ENCODE data around the gene IGFBPL1.

The IGFBPL1 gene

DNA sequence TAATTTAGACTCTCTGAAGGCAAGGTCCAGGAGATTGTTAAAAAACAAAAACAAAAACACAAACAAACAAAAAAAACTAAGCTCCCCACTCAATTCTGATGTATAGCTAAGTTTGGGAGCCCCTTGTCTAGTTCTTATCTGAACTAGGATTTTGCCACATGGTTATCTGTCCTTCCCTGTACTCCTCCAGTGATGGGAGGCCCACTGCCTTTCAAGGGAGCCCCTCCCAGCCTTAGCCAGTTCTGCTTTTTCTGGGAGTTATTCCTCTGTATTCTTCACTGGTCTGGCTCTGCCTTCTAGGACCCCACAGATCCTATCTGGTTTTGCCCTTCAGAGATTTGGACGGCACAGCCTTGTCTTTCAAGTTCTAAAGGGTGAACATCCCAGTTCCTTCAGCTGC lies 33.8 kb downstream of the IGFBPL1 start:
- DNase-seq, result no peak
- Histone ChIP-seq H3K4me1 (ENCODE audit: control insufficient read depth, insufficient read depth, low read length, poor library complexity, severe bottlenecking) (peaks cover 12% of the 10 kb centered on the region), H3K4me3 (ENCODE audit: insufficient read depth, low read depth, low read length, poor library complexity, severe bottlenecking) (no peak overlapping the region), H3K27ac (ENCODE audit: insufficient read depth, low read length, poor library complexity, severe bottlenecking) (no peak overlapping the region), H3K36me3 (ENCODE audit: control insufficient read depth, insufficient read depth, low read length) (no peaks in the 10 kb centered on the region), H3K27me3 (replicated peaks; ENCODE audit: control insufficient read depth, insufficient read depth, low read length, poor library complexity, severe bottlenecking) (no peaks in the 10 kb centered on the region), H3K9me3 (ENCODE audit: control insufficient read depth, low read length) (no peaks in the 10 kb centered on the region)

DNA sequence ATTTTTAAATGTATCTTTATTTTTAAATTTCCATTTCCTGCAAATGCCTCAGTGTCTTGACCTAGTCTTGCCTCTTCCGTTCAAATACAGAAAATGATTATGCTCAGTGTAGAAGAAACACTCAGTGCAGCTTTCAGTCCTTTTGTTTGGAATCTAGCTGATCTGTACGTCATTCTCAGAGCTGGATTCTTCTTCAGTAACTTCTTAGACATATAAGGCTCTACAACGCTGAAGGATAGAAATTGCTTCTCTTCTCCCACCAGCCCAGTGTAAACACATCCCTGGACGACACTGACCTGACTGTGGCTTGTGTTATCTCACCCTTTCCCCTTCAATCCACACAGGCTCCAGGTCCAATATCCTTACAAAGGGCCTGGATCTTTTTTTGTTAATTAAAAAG lies 34.9 kb downstream of the IGFBPL1 start:
- no peaks in the 10 kb centered on the region for H3K36me3 ChIP-seq (ENCODE audit: control insufficient read depth, insufficient read depth, low read length)
- H3K4me1 ChIP-seq (ENCODE audit: control insufficient read depth, insufficient read depth, low read length, poor library complexity, severe bottlenecking), result peaks cover 12% of the 10 kb centered on the region
- H3K4me3 ChIP-seq (ENCODE audit: insufficient read depth, low read depth, low read length, poor library complexity, severe bottlenecking), result no peak overlapping the region
- DNase-seq, result no peak
- H3K9me3 ChIP-seq (ENCODE audit: control insufficient read depth, low read length), result no peaks in the 10 kb centered on the region
- no peak overlapping the region for H3K27ac ChIP-seq (ENCODE audit: insufficient read depth, low read length, poor library complexity, severe bottlenecking)
- no peaks in the 10 kb centered on the region for H3K27me3 ChIP-seq (replicated peaks; ENCODE audit: control insufficient read depth, insufficient read depth, low read length, poor library complexity, severe bottlenecking)

DNA sequence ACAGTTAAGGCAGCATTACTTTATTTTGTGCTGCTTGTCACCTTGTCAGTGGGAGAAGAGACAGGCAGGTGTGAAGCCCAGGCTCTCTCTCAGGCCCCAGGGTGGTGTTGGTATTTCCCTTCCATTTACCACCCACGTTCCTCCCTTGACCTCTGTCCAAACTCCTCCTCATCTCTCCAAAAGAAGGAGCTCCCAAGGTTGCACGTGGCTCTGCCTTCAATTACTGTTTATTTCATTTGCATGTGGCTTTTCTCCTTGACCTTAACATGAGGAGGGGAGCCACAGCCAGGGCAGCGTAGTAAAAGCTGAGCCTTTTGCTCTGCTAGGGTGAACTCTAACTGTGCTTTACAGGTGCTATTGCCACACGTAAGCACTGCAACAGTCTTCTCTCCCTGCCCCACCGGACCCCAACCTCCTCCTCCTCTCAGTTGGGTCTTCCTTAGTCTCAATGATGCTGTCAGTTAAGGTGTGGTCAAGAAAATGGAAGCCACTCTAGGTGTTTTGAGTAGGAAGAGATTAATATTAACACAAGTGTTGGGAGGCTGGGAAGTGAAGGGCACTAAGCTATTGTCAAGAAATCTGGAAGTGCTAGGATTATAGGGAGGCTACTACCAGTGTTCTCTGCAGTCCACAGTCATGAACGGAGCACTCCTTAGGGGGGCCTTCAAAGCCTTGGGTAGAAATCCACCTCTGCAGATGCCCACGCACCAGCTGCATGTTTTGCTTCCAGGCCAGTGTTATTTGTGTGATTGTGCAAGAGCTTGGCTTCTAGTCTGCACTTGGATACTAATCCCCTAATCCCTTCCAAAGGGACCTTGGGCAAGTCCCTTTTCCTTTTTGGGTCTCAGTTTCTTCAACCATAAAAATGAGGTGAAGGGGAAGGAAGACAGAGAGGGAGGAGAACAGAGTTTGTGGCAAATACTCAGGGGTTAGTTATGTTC lies 35.7 kb downstream of the IGFBPL1 start:
- peaks cover 12% of the 10 kb centered on the region for H3K4me1 ChIP-seq (ENCODE audit: control insufficient read depth, insufficient read depth, low read length, poor library complexity, severe bottlenecking)
- H3K27ac ChIP-seq (ENCODE audit: insufficient read depth, low read length, poor library complexity, severe bottlenecking), result no peak overlapping the region
- H3K36me3 ChIP-seq (ENCODE audit: control insufficient read depth, insufficient read depth, low read length), result no peaks in the 10 kb centered on the region
- no peak overlapping the region for H3K4me3 ChIP-seq (ENCODE audit: insufficient read depth, low read depth, low read length, poor library complexity, severe bottlenecking)
- no peaks in the 10 kb centered on the region for H3K27me3 ChIP-seq (replicated peaks; ENCODE audit: control insufficient read depth, insufficient read depth, low read length, poor library complexity, severe bottlenecking)
- no peak for DNase-seq
- no peaks in the 10 kb centered on the region for H3K9me3 ChIP-seq (ENCODE audit: control insufficient read depth, low read length)

GRCh38 chr9:38387751-38388150 lies 36.5 kb downstream of the IGFBPL1 start:
- Histone ChIP-seq H3K9me3 (ENCODE audit: control insufficient read depth, low read length) (no peaks in the 10 kb centered on the region), H3K36me3 (ENCODE audit: control insufficient read depth, insufficient read depth, low read length) (no peaks in the 10 kb centered on the region), H3K27ac (ENCODE audit: insufficient read depth, low read length, poor library complexity, severe bottlenecking) (no peak overlapping the region), H3K4me3 (ENCODE audit: insufficient read depth, low read depth, low read length, poor library complexity, severe bottlenecking) (no peak overlapping the region), H3K27me3 (replicated peaks; ENCODE audit: control insufficient read depth, insufficient read depth, low read length, poor library complexity, severe bottlenecking) (no peaks in the 10 kb centered on the region), H3K4me1 (ENCODE audit: control insufficient read depth, insufficient read depth, low read length, poor library complexity, severe bottlenecking) (peaks cover 6% of the 10 kb centered on the region)
- no peak for DNase-seq

DNA sequence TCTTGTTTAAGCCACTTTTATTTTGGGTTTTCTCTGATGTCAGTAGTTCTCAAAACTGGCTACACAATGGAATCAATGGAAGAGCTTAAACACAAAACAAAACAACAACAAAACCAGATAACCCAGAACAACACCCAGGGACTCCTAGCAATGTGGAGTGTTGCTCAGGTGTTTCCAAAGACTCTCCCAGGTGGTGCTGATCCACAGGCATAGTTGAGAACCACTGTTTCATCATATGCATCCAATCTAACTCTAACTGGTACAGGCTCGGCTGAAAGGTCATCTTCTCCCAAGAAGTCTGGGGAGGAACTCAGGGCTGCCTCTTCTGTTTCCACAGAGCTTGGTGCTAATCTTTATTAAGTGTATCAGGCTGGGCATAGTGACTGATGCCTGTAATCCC lies 37.2 kb downstream of the IGFBPL1 start:
- H3K9me3 ChIP-seq (ENCODE audit: control insufficient read depth, low read length), result no peaks in the 10 kb centered on the region
- no peak for DNase-seq
- H3K27me3 ChIP-seq (replicated peaks; ENCODE audit: control insufficient read depth, insufficient read depth, low read length, poor library complexity, severe bottlenecking), result no peaks in the 10 kb centered on the region
- no peak overlapping the region for H3K27ac ChIP-seq (ENCODE audit: insufficient read depth, low read length, poor library complexity, severe bottlenecking)
- no peak overlapping the region for H3K4me3 ChIP-seq (ENCODE audit: insufficient read depth, low read depth, low read length, poor library complexity, severe bottlenecking)
- no peaks in the 10 kb centered on the region for H3K36me3 ChIP-seq (ENCODE audit: control insufficient read depth, insufficient read depth, low read length)
- H3K4me1 ChIP-seq (ENCODE audit: control insufficient read depth, insufficient read depth, low read length, poor library complexity, severe bottlenecking), result peaks cover 4% of the 10 kb centered on the region

DNA sequence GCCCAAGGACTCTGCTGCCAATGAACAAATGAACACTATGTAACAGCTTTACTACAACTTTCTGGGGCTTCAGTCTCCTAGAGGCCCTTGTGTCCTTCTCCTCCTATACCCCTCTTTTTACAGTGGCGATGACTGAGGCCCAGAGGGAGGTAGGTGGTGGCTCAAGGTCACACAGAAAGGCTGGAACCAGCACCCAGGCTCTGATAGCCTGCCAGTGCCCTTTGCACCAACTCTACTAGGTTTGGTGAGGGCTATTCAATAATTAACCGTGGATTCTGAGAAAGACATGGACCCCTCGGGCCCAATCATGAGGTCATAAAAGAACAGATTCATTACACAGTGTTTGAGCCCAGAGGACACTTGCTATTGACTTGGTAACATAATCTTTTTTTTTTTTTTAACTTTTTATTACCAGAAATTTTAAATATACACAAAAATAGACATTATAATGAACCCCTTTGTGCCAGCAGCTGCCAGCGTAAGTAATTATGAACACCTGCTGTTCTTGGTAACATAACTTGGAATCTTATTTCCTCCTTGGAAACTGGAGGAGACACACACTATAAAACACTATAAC lies 37.8 kb downstream of the IGFBPL1 start:
- Histone ChIP-seq H3K9me3 (ENCODE audit: control insufficient read depth, low read length) (no peaks in the 10 kb centered on the region), H3K4me3 (ENCODE audit: insufficient read depth, low read depth, low read length, poor library complexity, severe bottlenecking) (no peak overlapping the region)

DNA sequence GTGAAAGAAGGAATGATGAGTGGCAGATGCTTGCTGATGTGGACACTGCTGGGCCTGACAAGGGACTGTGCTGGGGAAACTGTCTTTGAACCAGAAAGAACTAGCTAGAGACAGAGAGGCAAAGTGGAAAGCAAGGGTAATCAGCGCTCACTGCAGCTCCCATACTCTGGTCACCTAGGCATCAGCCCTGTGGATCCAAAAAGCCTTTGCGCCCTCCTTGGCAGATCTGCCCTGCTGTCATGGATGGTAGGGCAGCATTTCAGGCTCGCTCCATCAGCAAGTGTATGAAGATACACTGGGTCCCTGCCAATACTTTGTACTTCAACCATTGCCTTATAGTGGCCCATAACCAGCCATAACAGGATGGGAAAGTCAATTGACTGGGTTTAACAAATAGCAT lies 38.4 kb downstream of the IGFBPL1 start:
- Histone ChIP-seq H3K9me3 (ENCODE audit: control insufficient read depth, low read length) (no peaks in the 10 kb centered on the region), H3K4me3 (ENCODE audit: insufficient read depth, low read depth, low read length, poor library complexity, severe bottlenecking) (no peak overlapping the region), H3K27ac (ENCODE audit: insufficient read depth, low read length, poor library complexity, severe bottlenecking) (no peak overlapping the region)

More for the DNA sequence above, 37.8 kb downstream of the IGFBPL1 start:
- Histone ChIP-seq H3K27me3 (replicated peaks; ENCODE audit: control insufficient read depth, insufficient read depth, low read length, poor library complexity, severe bottlenecking) (no peaks in the 10 kb centered on the region), H3K27ac (ENCODE audit: insufficient read depth, low read length, poor library complexity, severe bottlenecking) (no peak overlapping the region), H3K36me3 (ENCODE audit: control insufficient read depth, insufficient read depth, low read length) (no peaks in the 10 kb centered on the region), H3K4me1 (ENCODE audit: control insufficient read depth, insufficient read depth, low read length, poor library complexity, severe bottlenecking) (no peaks in the 10 kb centered on the region)
- no peak for DNase-seq

GRCh38 chr9:38384990-38385848 lies 39.0 kb downstream of the IGFBPL1 start:
- Histone ChIP-seq H3K36me3 (ENCODE audit: control insufficient read depth, insufficient read depth, low read length) (no peaks in the 10 kb centered on the region), H3K27me3 (replicated peaks; ENCODE audit: control insufficient read depth, insufficient read depth, low read length, poor library complexity, severe bottlenecking) (no peaks in the 10 kb centered on the region), H3K9me3 (ENCODE audit: control insufficient read depth, low read length) (no peaks in the 10 kb centered on the region), H3K27ac (ENCODE audit: insufficient read depth, low read length, poor library complexity, severe bottlenecking) (no peak overlapping the region), H3K4me1 (ENCODE audit: control insufficient read depth, insufficient read depth, low read length, poor library complexity, severe bottlenecking) (no peaks in the 10 kb centered on the region), H3K4me3 (ENCODE audit: insufficient read depth, low read depth, low read length, poor library complexity, severe bottlenecking) (no peak overlapping the region)
- no peak for DNase-seq

More for the DNA sequence above, 38.4 kb downstream of the IGFBPL1 start:
- Histone ChIP-seq H3K4me1 (ENCODE audit: control insufficient read depth, insufficient read depth, low read length, poor library complexity, severe bottlenecking) (no peaks in the 10 kb centered on the region), H3K36me3 (ENCODE audit: control insufficient read depth, insufficient read depth, low read length) (no peaks in the 10 kb centered on the region), H3K27me3 (replicated peaks; ENCODE audit: control insufficient read depth, insufficient read depth, low read length, poor library complexity, severe bottlenecking) (no peaks in the 10 kb centered on the region)
- no peak for DNase-seq

- DNase-seq, result no peak
- H3K27me3 ChIP-seq (replicated peaks; ENCODE audit: control insufficient read depth, insufficient read depth, low read length, poor library complexity, severe bottlenecking), result no peaks in the 10 kb centered on the region
- no peak overlapping the region for H3K27ac ChIP-seq (ENCODE audit: insufficient read depth, low read length, poor library complexity, severe bottlenecking)
- no peak overlapping the region for H3K4me3 ChIP-seq (ENCODE audit: insufficient read depth, low read depth, low read length, poor library complexity, severe bottlenecking)
- H3K36me3 ChIP-seq (ENCODE audit: control insufficient read depth, insufficient read depth, low read length), result no peaks in the 10 kb centered on the region
- H3K4me1 ChIP-seq (ENCODE audit: control insufficient read depth, insufficient read depth, low read length, poor library complexity, severe bottlenecking), result no peaks in the 10 kb centered on the region
- no peaks in the 10 kb centered on the region for H3K9me3 ChIP-seq (ENCODE audit: control insufficient read depth, low read length)
Measured at GRCh38 chr9:38382141-38382540, 42.1 kb downstream of the IGFBPL1 start.

All from effector memory CD4-positive, alpha-beta T cell (primary cell).